Left ventricle myocardium superior (tissue), 1 donor: Measurements from ENCODE around the gene IRS1. TPM values are rescaled to one million over a fixed set of nuclear protein-coding genes. Genes with fewer than 3 reads are reported as not detected.

Experiments
- ATAC-seq: fragments of 200-7000 bp; cut with Tn5 transposase; one replicate; pipeline ENCODE4 v1.9.1; 2020; ENCODE audit warnings: mild to moderate bottlenecking, moderate library complexity
- DNase-seq: peaks from one replicate; pipeline ENCODE4 v3.0.0-alpha.2; 2020
- intact Hi-C: fragments of 100-400 bp; cut with micrococcal nuclease; formaldehyde crosslinking; loops from one replicate; pipeline ENCODE4 v1.11.0; 2022
- total RNA-seq: library from RNA; stranded (reverse); fragmentation: NEBNext Ultra II Directional; extraction: Animal tissue kit (Norgen Biotek cat#: 25700); gene quantifications from one replicate; pipeline ENCODE4 v1.2.1, GENCODE V29; 2021
- donor health status: DM: no; HTN: yes; CAD: no; lungs with severe emphysema.

IRS1 gene
- total RNA-seq, 1 donor from 2014 or later, result 24.1 TPM

DNA sequence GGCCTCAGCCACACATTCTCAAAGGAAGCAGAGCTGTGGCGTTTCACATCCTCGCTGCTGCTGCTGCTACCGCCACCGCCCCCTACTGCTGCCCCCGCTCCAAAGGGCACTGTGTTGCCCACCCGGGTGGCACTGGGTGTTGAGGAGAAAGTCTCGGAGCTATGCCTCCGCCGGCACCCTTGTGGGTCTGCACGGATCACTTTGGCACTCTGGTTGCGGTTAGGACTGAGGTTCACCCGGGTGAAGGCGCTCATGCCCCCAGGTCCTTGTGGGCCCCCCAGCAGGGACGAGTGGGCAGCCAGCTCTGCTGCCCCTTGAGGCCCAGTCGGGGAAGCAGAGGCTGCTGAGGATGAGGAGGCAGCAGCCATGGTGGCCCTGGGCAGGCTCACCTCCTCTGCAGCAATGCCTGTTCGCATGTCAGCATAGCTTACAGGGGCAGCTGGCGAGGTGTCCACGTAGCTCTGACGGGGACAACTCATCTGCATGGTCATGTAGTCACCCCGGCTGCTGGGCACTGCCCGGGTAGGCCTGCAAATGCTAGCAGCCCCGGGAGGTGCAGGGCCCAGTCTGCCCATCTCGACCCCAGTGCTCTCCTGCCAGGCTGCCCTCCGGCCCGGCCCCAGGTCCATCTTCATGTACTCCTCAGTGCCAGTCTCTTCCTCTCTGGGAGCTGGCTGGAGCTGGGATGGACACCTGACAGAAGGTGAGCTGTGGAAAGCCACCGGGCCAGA lies 4.2 kb downstream of the IRS1 start:
- intact Hi-C loops, result no loop called here
- ATAC-seq, result no peak
- DNase-seq, result peak; percentile 49

DNA sequence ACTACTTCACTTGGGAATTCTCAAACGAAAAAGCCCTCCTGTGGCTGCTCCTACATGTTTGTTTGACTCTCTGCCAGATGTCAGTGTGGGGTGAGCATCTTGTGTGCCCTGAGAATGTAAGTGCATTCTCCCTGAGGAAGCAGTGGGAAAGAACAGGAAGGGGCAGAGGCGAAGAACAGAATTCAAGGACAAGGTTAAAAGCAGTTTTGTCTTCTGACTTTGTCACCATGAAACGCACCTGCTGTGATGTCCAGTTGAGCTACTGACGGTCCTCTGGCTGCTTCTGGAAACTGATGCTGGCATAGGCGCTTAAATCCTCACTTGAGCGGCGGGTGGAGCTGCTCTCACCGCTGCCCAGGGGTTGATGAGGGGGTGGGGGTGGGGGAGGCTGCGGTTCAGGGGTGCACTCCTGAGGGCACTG lies 4.9 kb downstream of the IRS1 start:
- no peak for DNase-seq
- ATAC-seq, result no peak
- intact Hi-C loops, result no loop called here

DNA sequence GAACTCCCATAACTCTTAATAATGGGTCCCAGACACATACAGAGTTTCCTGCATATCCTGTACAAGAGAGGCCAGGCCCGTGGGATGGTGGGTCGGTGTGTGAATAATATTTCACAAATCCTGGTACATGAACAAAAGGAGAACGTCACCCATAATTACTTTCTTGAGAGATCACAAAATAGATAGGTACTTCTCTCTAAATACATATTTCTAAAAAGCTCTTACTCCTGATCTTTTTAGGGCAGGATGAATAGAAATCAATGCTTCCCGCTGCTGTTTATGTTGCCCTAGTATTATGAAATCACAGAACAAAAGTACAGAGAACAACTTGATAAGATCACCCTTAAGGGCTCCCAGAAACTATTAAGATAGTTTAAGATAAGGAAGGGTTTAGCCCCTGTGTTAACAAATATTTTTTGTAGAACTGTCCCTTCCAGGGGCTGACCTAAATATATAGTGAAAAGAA lies 5.4 kb downstream of the IRS1 start:
- ATAC-seq (no peak), DNase-seq (no peak)
- intact Hi-C loops, result no loop called here

DNA sequence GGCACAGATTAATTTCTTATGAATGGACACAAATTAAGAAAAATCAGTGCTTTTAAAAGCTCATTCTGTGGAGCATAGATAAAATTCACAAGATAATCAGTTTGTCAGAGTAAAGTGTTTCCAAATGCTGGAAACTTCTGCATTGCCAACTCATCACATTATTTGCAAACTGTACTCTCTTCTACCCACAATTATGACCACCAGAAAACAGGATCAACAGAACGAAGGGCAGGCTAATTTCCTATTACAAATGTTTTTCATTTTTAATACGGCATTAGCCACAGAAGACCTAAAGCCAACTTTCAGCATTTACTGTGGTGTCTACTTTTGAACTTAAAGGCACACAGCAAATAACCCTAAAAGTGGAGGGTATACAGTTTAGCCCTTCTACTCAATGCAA lies 6.0 kb downstream of the IRS1 start:
- intact Hi-C loops, result no loop called here
- no peak for ATAC-seq
- no peak for DNase-seq

DNA sequence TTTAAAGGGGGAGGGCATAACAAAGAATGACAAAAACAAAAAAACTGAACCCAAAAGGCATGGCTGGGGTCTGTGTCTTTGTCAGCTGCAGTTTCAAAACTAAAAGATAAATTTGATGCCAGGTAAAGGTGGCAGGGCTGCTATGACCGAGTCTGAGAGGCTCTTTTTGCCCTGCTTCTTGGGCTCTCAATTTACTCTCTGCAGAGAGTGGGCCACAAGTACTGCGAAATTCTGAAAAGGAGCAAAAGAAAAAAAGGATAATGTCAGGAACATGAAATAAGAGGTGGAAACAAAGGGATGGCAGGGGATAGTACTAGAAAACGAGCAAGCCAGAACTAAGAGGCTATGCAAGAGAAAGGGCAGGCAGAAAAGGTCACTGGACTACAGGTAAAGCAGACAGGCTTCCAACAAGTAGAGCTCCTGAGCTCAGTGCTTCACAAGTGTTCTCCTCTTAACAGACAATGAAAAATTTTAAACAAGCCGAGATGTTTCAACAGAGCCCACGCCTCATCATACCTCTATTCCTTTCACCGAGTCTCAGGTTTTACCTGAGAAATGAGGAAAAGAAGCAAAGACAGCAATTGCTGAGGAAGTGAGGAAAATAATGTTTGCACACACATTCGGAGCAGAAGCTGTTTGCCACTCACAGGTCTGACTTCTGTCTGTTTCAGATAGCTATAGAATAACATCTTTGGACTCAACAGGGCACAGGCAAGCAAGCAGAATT lies 7.3 kb downstream of the IRS1 start:
- DNase-seq (no peak), ATAC-seq (no peak)
- intact Hi-C loops, result no loop called here

DNA sequence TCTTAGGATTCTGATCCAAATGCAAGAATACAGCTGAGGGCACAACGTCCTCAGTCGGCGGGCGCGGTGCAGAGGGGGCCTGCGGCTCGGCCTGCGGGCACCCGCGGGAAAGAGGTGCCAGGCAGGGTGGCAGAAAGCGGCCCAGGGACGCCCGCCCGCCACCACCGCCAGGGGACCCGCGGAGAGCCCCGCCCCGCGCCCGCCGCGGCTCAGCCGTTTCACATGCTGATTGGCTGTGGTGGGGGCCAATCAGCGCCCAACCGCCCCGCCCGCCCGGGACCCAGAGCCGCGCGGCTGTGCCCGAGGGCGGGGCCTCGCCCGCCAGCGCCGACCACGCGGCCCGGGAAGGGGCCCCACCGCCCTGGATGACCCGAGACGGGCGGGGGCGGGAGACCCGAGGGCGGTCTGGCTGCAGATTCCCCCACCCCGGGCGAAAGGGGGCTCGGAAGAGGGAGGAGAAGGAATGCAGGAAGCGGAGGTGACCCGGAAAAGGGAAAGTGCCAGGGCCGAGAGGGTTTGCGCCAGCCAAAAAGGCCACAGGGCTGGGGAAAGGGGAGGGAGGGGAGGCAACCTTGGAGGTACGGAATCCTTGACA lies 8.0 kb downstream of the IRS1 start:
- ATAC-seq (peak; percentile 92), DNase-seq (peak; percentile 96)
- intact Hi-C loops, result no loop called here

DNA sequence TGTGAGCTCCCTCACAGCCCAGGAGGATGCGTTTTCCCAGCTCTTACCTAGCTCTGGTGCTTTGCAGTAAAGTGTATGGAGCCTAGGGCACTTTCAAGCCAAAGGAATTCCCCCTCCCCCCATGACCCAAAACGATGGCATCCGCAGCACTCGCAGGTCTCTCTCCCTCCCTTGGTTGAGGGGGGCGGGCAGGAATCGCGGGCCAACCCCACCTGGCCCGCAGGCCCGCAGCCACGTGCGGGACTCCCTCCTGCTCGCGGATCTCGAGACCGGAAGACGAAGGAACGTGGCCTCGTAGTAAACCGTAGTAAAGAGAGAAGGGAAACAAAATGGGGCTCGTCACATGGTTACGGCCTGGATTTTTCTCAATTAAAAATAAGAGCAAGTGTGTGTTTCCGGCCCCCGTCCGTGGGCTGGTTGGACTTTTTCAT lies 8.5 kb downstream of the IRS1 start:
- intact Hi-C loops, result no loop called here
- ATAC-seq (peak; percentile 12), DNase-seq (peak; percentile 53)

DNA sequence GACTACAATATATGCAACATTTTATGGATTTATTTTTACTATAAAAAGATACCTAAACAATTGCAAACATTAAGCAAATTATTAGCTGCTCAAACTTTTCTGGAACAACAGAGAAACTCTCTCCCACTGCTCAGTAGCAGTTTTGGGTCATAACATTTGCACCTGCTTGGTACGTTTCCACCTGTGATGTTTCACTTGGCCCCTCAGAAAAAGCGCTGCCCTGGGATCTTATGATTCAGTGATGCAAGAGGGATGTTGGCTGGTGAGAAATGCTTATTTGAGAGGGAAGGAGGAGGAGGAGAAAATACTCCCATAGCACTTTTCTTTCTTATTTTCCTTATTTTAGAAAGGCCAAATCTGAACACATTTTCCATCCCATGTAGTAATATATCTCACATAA lies 9.2 kb downstream of the IRS1 start:
- ATAC-seq, result no peak
- no peak for DNase-seq
- intact Hi-C loops, result no loop called here

DNA sequence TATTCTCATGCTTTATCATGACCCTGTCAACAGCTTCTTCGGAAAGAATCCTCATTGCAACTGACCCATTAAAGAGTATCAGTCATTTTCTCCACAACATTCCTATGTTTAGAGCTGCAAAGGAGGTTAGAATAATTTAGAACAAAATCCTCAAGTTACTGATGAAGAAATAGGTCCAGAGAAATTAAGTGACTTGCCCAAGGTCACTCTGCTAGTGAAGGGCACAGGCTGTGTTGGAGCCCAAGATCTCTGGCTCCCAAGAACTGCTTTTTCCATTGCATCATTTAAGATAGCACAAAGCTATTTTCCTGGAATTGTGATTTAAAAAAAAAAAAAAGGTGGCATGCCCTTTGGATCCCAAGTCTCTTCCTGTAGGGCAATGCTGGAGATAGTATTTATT lies 9.6 kb downstream of the IRS1 start:
- intact Hi-C loops, result no loop called here
- ATAC-seq, result peak; percentile 23
- DNase-seq, result no peak

DNA sequence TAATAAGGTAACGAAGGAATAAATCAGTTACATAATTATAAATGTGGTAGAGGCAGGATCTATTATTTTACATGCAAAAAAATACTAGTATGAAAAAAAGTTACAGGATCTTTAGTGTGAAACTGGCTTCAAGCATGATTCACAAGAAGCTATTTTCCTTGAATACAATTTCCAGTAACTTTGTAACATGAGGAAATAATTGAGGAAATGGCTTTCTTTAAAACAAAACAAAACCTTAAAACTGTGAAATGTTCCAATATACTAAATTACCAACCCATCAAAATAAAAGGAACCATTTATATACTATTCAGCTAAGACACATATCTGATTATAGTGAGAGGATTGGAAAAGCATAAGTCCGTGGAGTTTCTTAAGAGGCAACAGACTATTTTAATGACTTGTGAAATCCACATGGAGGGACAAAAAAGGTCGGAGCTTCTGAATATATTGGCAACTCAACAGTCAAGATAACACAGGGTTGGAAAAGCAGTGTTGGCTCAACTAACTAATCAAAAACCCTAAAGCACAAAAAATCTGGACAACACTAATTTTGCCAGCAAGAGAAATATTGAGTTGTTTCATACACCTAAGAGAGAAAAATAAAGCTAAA lies 10.6 kb downstream of the IRS1 start:
- no peak for ATAC-seq
- no peak for DNase-seq
- intact Hi-C loops, result no loop called here

DNA sequence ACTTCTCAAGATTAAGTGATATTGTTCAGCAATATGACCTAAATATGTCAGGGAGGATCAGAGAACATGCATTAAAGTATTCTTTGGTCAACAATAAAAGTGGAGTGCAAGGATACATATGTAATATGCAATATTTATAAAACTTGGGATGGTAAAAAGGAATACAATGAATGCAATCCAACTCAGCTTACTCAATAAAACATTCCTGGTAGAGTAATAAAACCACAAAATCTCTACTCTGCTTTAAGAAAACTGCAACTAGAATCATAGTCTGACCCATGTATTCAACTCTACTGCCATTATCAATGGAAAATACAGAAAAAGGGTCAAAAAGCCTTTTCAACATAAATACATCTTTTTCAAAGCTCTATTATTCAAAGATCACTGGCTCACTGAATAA lies 11.6 kb downstream of the IRS1 start:
- DNase-seq, result no peak
- ATAC-seq, result no peak
- intact Hi-C loops, result no loop called here

DNA sequence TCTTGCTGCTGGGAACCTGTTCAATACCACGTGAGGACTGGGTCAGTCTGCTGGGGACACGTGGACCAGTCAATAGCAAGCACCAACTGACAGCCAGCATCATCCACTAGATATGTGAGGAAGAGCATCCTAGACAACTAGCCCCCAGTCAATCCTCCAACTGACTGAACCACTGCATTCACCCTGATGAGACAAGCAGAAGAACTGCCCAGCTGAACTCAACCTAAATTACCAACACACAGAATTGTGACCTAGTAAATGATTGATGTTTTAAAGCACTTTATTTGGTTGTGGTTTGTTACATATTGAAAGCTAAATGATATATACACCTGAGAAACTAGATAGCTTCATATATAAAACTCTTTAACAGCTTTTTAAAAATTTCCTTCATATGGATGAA lies 15.7 kb downstream of the IRS1 start:
- ATAC-seq, result no peak

DNA sequence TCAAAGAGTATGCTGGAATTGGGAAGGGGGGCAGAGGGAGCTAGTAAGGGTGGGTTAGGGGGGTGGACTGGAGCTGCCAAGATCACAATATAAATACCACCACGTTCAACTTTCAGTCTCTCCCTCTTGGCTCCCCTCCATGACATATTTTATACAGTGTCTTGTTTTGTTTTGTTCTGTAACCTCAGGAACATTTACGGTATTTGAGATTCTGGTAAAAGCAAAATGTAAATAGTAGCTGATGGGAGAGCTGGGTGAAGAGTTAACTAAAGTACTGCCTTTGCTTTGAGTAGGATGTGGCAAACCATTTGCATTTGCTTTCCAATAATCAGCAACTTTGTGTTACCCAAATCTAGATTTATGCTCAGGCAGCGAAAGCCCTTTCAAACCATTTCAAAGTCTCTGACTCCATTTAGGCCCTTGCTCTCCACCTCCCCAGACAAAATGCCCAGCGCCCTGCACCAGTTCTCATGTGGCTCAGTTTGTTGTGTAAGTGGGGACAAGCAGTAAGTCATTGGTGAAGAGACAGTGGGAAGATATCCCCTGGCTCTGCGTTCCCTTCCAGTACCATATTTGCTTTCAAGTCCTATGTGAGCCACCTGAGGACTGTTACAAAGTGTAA lies 17.4 kb downstream of the IRS1 start:
- no peak for DNase-seq
- ATAC-seq, result peak; percentile 43
- intact Hi-C loops, result no loop called here

More for the DNA sequence above, 15.7 kb downstream of the IRS1 start:
- intact Hi-C loops, result no loop called here
- DNase-seq, result no peak

DNA sequence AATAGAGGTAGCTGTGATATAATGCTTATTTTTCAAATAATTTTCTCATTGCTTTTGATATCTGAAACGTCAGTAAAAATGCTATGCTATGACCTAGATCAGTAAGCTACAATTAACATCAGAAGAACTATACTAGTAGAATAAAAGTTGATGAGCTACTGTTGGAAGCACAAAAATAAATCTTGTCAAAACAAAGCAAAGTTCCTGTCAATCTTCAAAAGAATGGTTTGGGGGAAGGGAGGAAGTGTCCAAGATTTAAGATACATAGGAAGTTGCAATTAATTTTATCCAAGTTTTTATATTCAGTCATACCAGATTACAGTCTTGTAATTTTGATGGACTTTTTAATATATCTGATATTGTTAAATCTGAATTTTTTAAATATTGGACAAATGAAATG lies 19.2 kb downstream of the IRS1 start:
- DNase-seq (no peak), ATAC-seq (no peak)
- intact Hi-C loops, result no loop called here

DNA sequence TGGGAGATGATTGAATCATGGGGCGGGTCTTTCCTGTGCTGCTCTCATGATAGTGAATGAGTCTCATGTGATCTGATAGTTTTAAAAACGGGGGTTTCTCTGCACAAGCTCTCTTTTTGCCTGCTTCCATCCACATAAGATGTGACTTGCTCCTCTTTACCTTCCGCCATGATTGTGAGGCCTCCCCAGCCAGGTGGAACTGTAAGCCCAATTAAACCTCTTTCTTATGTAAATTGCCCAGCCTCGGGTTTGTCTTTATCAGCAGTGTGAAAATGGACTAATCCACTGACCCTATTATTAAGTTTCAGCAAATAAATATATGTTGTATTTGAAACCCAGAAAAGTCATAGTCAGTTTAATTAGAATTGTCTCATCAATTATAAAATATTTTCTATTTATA lies 22.0 kb downstream of the IRS1 start:
- intact Hi-C loops, result no loop called here
- ATAC-seq, result no peak
- DNase-seq, result no peak

DNA sequence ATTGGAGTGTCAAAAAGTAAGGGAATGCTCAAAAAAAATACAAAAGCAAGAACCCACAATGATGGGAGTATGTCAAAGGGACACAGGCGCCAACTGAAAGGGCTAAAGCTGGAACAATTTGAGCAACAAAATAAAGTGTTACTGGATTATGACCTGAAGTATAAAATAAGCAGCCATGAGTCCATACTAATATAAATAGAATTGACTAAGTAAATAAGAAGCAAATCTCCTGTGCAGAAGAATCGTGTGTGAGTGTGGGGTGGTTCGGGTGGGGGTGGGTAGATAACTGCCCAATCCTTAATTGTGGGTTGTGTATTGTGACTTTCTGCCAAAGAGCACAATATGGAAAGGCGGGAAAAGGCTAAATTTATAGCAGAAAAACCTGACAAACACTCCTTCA lies 23.5 kb downstream of the IRS1 start:
- no peak for ATAC-seq

DNA sequence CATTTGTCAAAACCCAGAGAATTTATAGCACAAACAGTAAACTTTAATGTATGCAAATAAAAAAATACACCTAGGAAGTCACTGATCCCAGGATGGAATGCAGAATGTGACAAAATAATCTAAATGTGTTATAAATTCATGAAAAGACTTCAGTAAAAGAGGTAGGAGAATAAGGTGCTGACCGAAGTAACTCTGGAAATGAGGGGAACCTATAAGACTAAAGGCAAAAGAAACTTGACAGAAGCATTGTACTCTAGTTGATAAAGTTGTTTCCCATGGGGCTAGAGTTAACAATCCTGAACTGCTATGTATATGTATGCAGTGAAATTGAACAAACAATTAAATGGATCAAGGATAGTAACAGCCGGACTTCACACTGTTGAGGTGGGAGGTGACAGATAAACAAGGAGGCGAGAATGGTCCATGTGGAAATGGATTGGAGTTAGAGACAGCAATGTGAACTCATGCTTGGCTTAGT lies 24.5 kb downstream of the IRS1 start:
- ATAC-seq, result no peak
- intact Hi-C loops, result no loop called here
- DNase-seq, result no peak

More for the DNA sequence above, 23.5 kb downstream of the IRS1 start:
- intact Hi-C loops, result no loop called here
- DNase-seq, result no peak

DNA sequence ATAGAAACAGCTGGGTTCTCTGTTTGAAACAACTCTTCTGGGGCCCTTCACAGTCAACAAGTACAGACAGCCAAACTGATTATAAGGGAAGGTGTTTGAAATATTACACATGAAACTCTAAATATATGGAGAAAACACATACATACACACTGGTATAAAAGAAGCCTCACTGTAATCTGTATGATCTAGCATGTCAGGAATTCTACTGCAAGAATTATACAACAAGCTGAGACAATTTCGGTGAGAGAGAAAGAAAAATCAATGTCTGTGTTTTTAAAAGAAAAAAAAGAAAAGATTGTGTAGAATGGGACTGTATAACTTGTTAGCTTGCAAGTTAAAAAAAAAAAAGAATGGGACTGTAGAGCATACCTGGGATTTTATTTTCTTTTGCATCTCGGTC lies 26.3 kb downstream of the IRS1 start:
- ATAC-seq (no peak), DNase-seq (no peak)
- intact Hi-C loops, result no loop called here

DNA sequence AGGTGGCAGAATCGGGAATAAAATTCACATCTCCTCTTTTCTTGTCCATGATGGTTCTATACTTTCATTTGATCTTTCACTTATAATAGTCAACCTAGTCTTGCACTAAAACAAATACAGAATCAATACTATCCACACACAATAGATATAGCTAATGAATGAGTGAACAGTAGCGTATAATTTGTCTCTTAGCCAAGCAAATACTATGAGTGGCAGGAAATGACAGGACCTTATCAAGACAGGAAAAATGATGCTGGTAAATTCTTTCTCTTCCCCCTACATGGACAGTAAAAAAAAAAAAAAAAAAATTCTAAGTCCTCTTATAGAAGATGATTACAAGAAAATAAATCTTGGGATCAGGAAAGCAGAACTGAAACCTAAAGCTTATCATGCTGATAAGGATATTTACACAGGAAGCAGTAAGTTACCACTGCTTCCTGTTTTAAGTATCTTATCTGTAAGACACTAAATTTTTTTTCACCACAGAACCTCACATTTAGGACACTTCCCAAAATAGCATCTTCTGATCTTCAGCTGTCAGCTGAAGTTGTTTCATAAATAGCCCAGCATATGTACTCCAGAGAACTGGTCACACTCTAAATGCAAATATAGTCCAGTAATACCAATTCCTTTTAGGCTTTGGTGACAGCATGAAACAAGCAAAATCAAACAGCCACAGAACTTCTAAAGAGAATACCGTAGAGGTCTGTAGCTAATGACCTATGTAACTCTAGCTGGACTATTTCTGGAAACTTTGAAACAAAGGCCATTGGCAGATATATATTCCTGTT lies 27.0 kb downstream of the IRS1 start:
- intact Hi-C loops, result no loop called here
- ATAC-seq, result peak; percentile 60
- no peak for DNase-seq
